H1 (cell line): ENCODE data around the gene TGFBRAP1. TPM values are rescaled to one million over a fixed set of nuclear protein-coding genes. Genes with fewer than 3 reads are reported as not detected.

Source experiments
- CTCF ChIA-PET: fragments of 300-600 bp; sonication (Branson Sonifier 250); formaldehyde crosslinking; loops from one replicate; lab custom pipeline; 2021; ENCODE audit not compliant: partially characterized antibody; lab: Charles Lee
- POLR2A ChIA-PET: fragments of 300-600 bp; sonication (Branson Sonifier 250); formaldehyde crosslinking; loops from one replicate; lab custom pipeline; 2021; ENCODE audit warnings: inconsistent platforms; ENCODE audit not compliant: partially characterized antibody; lab: Charles Lee
- DNase-seq, 2 experiments: peaks; one replicate each; pipeline versions ENCODE4 v3.0.0 to v3.0.0-alpha.2; 2010 to 2022; ENCODE audit warnings: low spot score in 2 of 2, low read depth in 1 of 2, mixed read lengths in 1 of 2
- FAIRE-seq: peaks from 2 replicates; lab custom pipeline; 2011; peaks lifted over from hg19 to GRCh38; lab: Jason Lieb, UNC
- H2AFZ ChIP-seq: 2 replicates; pipeline ENCODE4 v1.8.1; 2012; ENCODE audit warnings: low read length, inconsistent platforms
- H2AK5ac ChIP-seq: 2 replicates; pipeline ENCODE4 v1.6.1; 2013; ENCODE audit warnings: low read depth, low read length
- H2BK120ac ChIP-seq: replicated peaks from 2 replicates; pipeline ENCODE3; 2013; ENCODE audit warnings: low read depth, low read length, inconsistent platforms
- H2BK12ac ChIP-seq: 2 replicates; pipeline ENCODE4 v1.6.1; 2013; ENCODE audit warnings: low read depth, low read length
- H2BK15ac ChIP-seq: 2 replicates; pipeline ENCODE4 v1.6.1; 2013; ENCODE audit warnings: low read length
- H2BK20ac ChIP-seq: 2 replicates; pipeline ENCODE4 v1.6.1; 2013; ENCODE audit warnings: low read length
- H2BK5ac ChIP-seq: 2 replicates; pipeline ENCODE4 v1.6.1; 2013; ENCODE audit warnings: low read depth, low read length
- H3K14ac ChIP-seq: 2 replicates; pipeline ENCODE4 v1.6.1; 2013; ENCODE audit warnings: inconsistent platforms; ENCODE audit not compliant: insufficient read length
- H3K18ac ChIP-seq: 2 replicates; pipeline ENCODE4 v1.6.1; 2013; ENCODE audit warnings: low read length; ENCODE audit errors: extremely low read depth
- H3K23ac ChIP-seq: 2 replicates; pipeline ENCODE4 v1.6.1; 2013; ENCODE audit warnings: inconsistent platforms; ENCODE audit not compliant: insufficient read length
- H3K23me2 ChIP-seq: 2 replicates; pipeline ENCODE4 v1.6.1; 2013; ENCODE audit warnings: low read depth, low read length
- H3K27ac ChIP-seq: 2 replicates; pipeline ENCODE4 v1.6.1; 2011; ENCODE audit warnings: low read depth, low read length, inconsistent platforms
- H3K27me3 ChIP-seq, 4 experiments: replicated peaks in 1 of 4; 1 replicate in 1 of 4; 2 replicates in 3 of 4; pipeline versions ENCODE4 v1.6.1 to v1.8.1; 2011 to 2013; ENCODE audit warnings: low read length in 3 of 4, mild to moderate bottlenecking in 3 of 4, inconsistent platforms in 2 of 4, mixed read lengths in 2 of 4, moderate library complexity in 1 of 4; ENCODE audit not compliant: control insufficient read depth in 3 of 4, insufficient read depth in 3 of 4; ENCODE audit errors: extremely low read depth in 1 of 4
- H3K36me3 ChIP-seq, 4 experiments: 2 replicates each; pipeline versions ENCODE4 v1.6.1 to v1.8.1; 2011 to 2013; ENCODE audit warnings: mild to moderate bottlenecking in 4 of 4, low read length in 3 of 4, moderate library complexity in 2 of 4, control low read depth in 1 of 4, inconsistent platforms in 1 of 4; ENCODE audit not compliant: insufficient read depth in 4 of 4, control insufficient read depth in 2 of 4
- H3K4ac ChIP-seq: replicated peaks from 2 replicates; pipeline ENCODE3; 2013; ENCODE audit warnings: low read length, low read depth, mixed read lengths, inconsistent platforms; ENCODE audit not compliant: insufficient read length
- H3K4me1 ChIP-seq, 4 experiments: replicated peaks in 1 of 4; 1 replicate in 1 of 4; 2 replicates in 3 of 4; pipeline versions ENCODE4 v1.6.1 to v1.8.1; 2011 to 2013; ENCODE audit warnings: low read length in 3 of 4, inconsistent platforms in 2 of 4, mixed read lengths in 1 of 4; ENCODE audit not compliant: insufficient read depth in 4 of 4, control insufficient read depth in 3 of 4
- H3K4me2 ChIP-seq, 2 experiments: 2 replicates each; pipeline versions ENCODE4 v1.6.1 to v1.8.1; 2011 to 2013; ENCODE audit warnings: low read depth in 2 of 2, low read length in 2 of 2, control low read depth in 1 of 2, inconsistent platforms in 1 of 2, mild to moderate bottlenecking in 1 of 2; ENCODE audit not compliant: insufficient read depth in 1 of 2
- H3K4me3 ChIP-seq, 4 experiments: fragments of 200-600, 300-600 bp in 1 of 4; sonication (generic), shearing (Covaris generic), sonication (Bioruptor Twin) in 1 of 4; 2 replicates each; pipeline versions ENCODE4 v1.5.1 to v1.8.1; 2011 to 2016; ENCODE audit warnings: low read length in 4 of 4, low read depth in 3 of 4, control low read depth in 2 of 4, inconsistent platforms in 2 of 4, mild to moderate bottlenecking in 2 of 4, mixed read lengths in 1 of 4, moderate library complexity in 1 of 4; ENCODE audit not compliant: insufficient read depth in 2 of 4; ENCODE audit errors: extremely low read depth in 1 of 4
- H3K56ac ChIP-seq: replicated peaks from 2 replicates; pipeline ENCODE3; 2013; ENCODE audit warnings: low read depth, mild to moderate bottlenecking, mixed read lengths, low read length, inconsistent platforms; ENCODE audit not compliant: insufficient read length
- H3K79me1 ChIP-seq: 2 replicates; pipeline ENCODE4 v1.6.1; 2013; ENCODE audit warnings: low read depth, low read length, control low read depth
- H3K79me2 ChIP-seq, 2 experiments: 2 replicates each; pipeline versions ENCODE4 v1.6.1 to v1.8.1; 2012 to 2013; ENCODE audit warnings: low read length in 2 of 2, mild to moderate bottlenecking in 2 of 2, inconsistent platforms in 1 of 2; ENCODE audit not compliant: insufficient read depth in 2 of 2, control insufficient read depth in 1 of 2
- H3K9ac ChIP-seq, 4 experiments: replicated peaks in 1 of 4; 1 replicate in 1 of 4; 2 replicates in 3 of 4; pipeline versions ENCODE4 v1.6.1 to v1.8.1; 2011 to 2013; ENCODE audit warnings: low read depth in 3 of 4, low read length in 3 of 4, control low read depth in 2 of 4, mild to moderate bottlenecking in 2 of 4, moderate library complexity in 2 of 4, inconsistent platforms in 1 of 4; ENCODE audit errors: extremely low read depth in 1 of 4
- H3K9me3 ChIP-seq, 2 experiments: 2 replicates each; pipeline versions ENCODE4 v1.6.1 to v1.8.1; 2012 to 2013; ENCODE audit warnings: mild to moderate bottlenecking in 2 of 2, moderate library complexity in 2 of 2, control low read depth in 1 of 2, inconsistent platforms in 1 of 2, low read depth in 1 of 2, low read length in 1 of 2, mixed read lengths in 1 of 2; ENCODE audit not compliant: insufficient read depth in 2 of 2
- H4K20me1 ChIP-seq, 2 experiments: replicated peaks in 1 of 2; 2 replicates each; pipeline versions ENCODE3 to v1.8.1; 2011 to 2013; ENCODE audit warnings: inconsistent platforms in 2 of 2, low read length in 2 of 2, mild to moderate bottlenecking in 1 of 2; ENCODE audit not compliant: insufficient read depth in 2 of 2, control insufficient read depth in 1 of 2
- H4K5ac ChIP-seq: 2 replicates; pipeline ENCODE4 v1.6.1; 2013; ENCODE audit warnings: low read length, low read depth, mixed read lengths, inconsistent platforms; ENCODE audit not compliant: insufficient read length
- H4K8ac ChIP-seq: 2 replicates; pipeline ENCODE4 v1.8.0; 2013; ENCODE audit warnings: mild to moderate bottlenecking, moderate library complexity, low read length, inconsistent platforms; ENCODE audit not compliant: insufficient read depth; ENCODE audit errors: extremely low read depth
- H4K91ac ChIP-seq: replicated peaks from 2 replicates; pipeline ENCODE3; 2013; ENCODE audit warnings: low read length, mixed read lengths, inconsistent platforms; ENCODE audit not compliant: insufficient read length
- CHD2 ChIP-seq: IDR thresholded peaks from 2 replicates; pipeline ENCODE4 v1.6.1; 2012; ENCODE audit warnings: low read length, improper control_type of control experiment
- E2F6 ChIP-seq: IDR thresholded peaks from 2 replicates; pipeline ENCODE4 v1.6.1; 2012; ENCODE audit warnings: inconsistent platforms
- HDAC2 ChIP-seq, 2 experiments: fragments of 300-600 bp in 1 of 2; sonication (generic) in 1 of 2; IDR thresholded peaks; 2 replicates each; pipeline ENCODE4 v1.6.1; 2011 to 2012; ENCODE audit warnings: low read depth in 2 of 2, low read length in 2 of 2, mild to moderate bottlenecking in 2 of 2, moderate library complexity in 2 of 2, borderline replicate concordance in 1 of 2, inconsistent platforms in 1 of 2
- NRF1 ChIP-seq: IDR thresholded peaks from 2 replicates; pipeline ENCODE4 v1.6.1; 2011; ENCODE audit warnings: mild to moderate bottlenecking, low read depth, low read length, improper control_type of control experiment
- YY1 ChIP-seq: IDR thresholded peaks from 2 replicates; pipeline ENCODE4 v1.6.1; 2011; ENCODE audit warnings: low read depth, mild to moderate bottlenecking, low read length
- WGBS, 2 experiments: shearing (Covaris generic) in 1 of 2; methylation state at CpG; one replicate each; pipeline versions ENCODE4 v1.1.6 to v1.1.7; 2013 to 2015; ENCODE audit warnings: low lambda C conversion rate in 2 of 2, mixed read lengths in 2 of 2, inconsistent platforms in 1 of 2, low coverage in 1 of 2, missing lambda C conversion rate in 1 of 2; ENCODE audit not compliant: insufficient replicate concordance in 2 of 2, insufficient coverage in 1 of 2, insufficient read length in 1 of 2; ENCODE audit errors: extremely low coverage in 1 of 2, missing lambda C conversion rate in 1 of 2; 5-methylcytosine and 5-hydroxymethylcytosine counted together
- polyA plus RNA-seq, 7 experiments: library from polyadenylated mRNA; depleted of rRNA in 3 of 7; stranded (reverse) in 5 of 7; unstranded in 2 of 7; fragments of >200 nt in 5 of 7; fragments of 200-250 nt in 2 of 7; gene quantifications; 1 replicate in 5 of 7; 2 replicates in 1 of 7; 4 replicates in 1 of 7; pipeline versions ENCODE4 v1.2.1 to v1.2.3, GENCODE V29; 2011 to 2013; ENCODE audit warnings: missing spikeins in 2 of 7, mixed read lengths in 2 of 7
- total RNA-seq: library from RNA; stranded (reverse); fragmentation: NEBNext Ultra II Directional; extraction: Animal tissue kit (Norgen Biotek cat#: 25700); gene quantifications from 2 replicates; pipeline ENCODE4 v1.2.1, GENCODE V29; 2021

The TGFBRAP1 gene
- total and polyA plus RNA-seq, 2 of the 8 experiments (the other 6 are each of a cell fraction or from before 2014, with no cell fraction given) = 11.2 to 20.2 TPM

DNA sequence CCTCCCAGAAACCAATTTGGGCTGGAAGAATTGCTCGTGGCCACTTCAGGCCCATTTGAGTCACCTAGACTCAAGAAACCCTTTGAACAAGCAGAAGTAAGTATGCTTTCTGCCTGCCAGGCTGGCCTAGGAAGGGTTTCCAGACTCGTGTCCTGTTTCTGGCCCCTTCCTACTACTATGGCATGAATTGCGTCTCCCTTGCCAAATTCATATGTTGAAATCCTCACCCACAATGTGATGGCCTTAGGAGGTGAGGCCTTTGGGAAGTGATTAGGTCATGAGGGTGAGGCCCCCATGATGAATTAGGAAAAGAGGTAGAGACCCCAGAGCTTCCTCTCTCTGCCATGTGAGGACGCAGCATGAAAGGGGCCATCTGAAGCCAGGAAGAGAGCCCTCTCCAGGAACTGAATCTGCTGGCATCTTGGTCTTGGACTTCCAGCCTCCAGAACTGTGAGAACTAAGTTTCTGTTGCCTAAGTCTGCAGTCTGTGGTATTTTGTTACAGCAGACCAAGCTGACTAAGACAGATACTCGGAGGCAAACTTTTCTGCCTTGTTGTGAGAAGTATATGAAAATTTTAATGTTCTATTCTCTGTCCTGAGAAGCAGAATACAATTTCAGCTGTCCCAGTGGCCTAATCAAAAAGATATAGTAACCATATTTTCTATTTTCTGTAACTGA is 74.9 kb downstream of the TGFBRAP1 start:
- TF ChIP-seq YY1 (no peak), HDAC2 (IDR thresholded peaks at IDR 0.05; ENCODE audit: borderline replicate concordance in 1 of 2, low read depth in 2 of 2, low read length in 2 of 2) (no peak), NRF1 (no peak), CHD2 (no peak), E2F6 (no peak)
- Histone ChIP-seq H4K8ac (no peak overlapping the region), H2BK120ac (no peak overlapping the region), H4K5ac (no peak overlapping the region), H3K36me3 (no peaks in the 10 kb centered on the region), H3K4me1 (peaks cover 0 to 4% (median 0%) of the 10 kb centered on the region in 4 experiments; a peak in 1 of 7 replicates), H3K4me2 (no peak overlapping the region), H3K4ac (no peak overlapping the region), H3K79me1 (no peaks in the 10 kb centered on the region; the same call in 1 of the 2 replicates), H3K14ac (no peak overlapping the region), H3K9ac (no peak overlapping the region), H2AK5ac (no peak overlapping the region), H2BK12ac (no peak overlapping the region), H4K20me1 (no peaks in the 10 kb centered on the region), H4K91ac (no peak overlapping the region), H2AFZ (no peak overlapping the region), H3K4me3 (no peak overlapping the region), H3K18ac (no peak overlapping the region), H3K27me3 (no peaks in the 10 kb centered on the region), H3K56ac (no peak overlapping the region), H2BK20ac (no peak overlapping the region), H3K27ac (no peak overlapping the region), H2BK15ac (no peak overlapping the region), H3K23me2 (no peaks in the 10 kb centered on the region), H2BK5ac (no peak overlapping the region), H3K79me2 (no peaks in the 10 kb centered on the region), H3K23ac (no peak overlapping the region), H3K9me3 (peaks cover 0 to 5% of the 10 kb centered on the region in 2 experiments; a peak in 1 of 4 replicates)
- DNase-seq (no peak), FAIRE-seq (no peak)
- ChIA-PET POLR2A (no interaction called here), CTCF (interaction anchor here (0.6 to 5.5 kb wide), 8 partner anchors 9 to 202 kb away, joined by 3 to 53 read pairs (median 3); partner anchors contain the start of gene GPR45)
- WGBS, 2 experiments = 88% methylated on average over 5 of the region's 5 CpGs; no CpG with 5 or more reads in 1 of the 2 experiments
